Measurements from ENCODE around the gene SLU7. TPM values are rescaled to one million over a fixed set of nuclear protein-coding genes. Genes with fewer than 3 reads are reported as not detected.

Gene SLU7
- total and polyA plus RNA-seq, 2 of the 4 experiments (the other 2 are of a cell fraction): 15.9 to 34.2 TPM

- no peak for ATAC-seq (ENCODE audit: low read depth)
- Histone ChIP-seq H2AFZ (replicated peaks; ENCODE audit: low read length, poor library complexity) (no peak overlapping the region), H3K36me3 (ENCODE audit: control insufficient read depth, insufficient read depth, low read length) (no peaks in the 10 kb centered on the region), H3K27ac (ENCODE audit: insufficient read depth, low read length) (no peak overlapping the region), H3K56ac (ENCODE audit: extremely low read depth, insufficient read depth, low read length) (no peak overlapping the region), H3K4ac (ENCODE audit: low read depth, low read length) (no peak overlapping the region), H3K9me1 (ENCODE audit: insufficient read depth, low read length) (peaks cover 3% of the 10 kb centered on the region; the same call in 1 of the 2 replicates), H3K14ac (replicated peaks; ENCODE audit: low read depth, low read length) (no peak overlapping the region), H2BK20ac (ENCODE audit: low read depth, low read length) (no peak overlapping the region), H3K4me2 (ENCODE audit: low read depth, low read length) (no peak overlapping the region), H2BK5ac (ENCODE audit: low read depth, low read length, poor library complexity, severe bottlenecking) (no peak overlapping the region), H3K27me3 (ENCODE audit: control insufficient read depth, insufficient read depth, low read length) (peaks cover 15% of the 10 kb centered on the region), H2AK5ac (ENCODE audit: low read depth, low read length) (no peak overlapping the region), H4K91ac (ENCODE audit: insufficient read depth, low read depth, low read length) (no peak overlapping the region), H4K8ac (ENCODE audit: low read depth in 2 of 2, low read length in 2 of 2) (no peak overlapping the region), H3K4me3 (ENCODE audit: insufficient read depth, low read depth, low read length) (no peak overlapping the region), H2AK9ac (replicated peaks; ENCODE audit: low read depth, low read length, poor library complexity) (no peak overlapping the region), H2BK120ac (ENCODE audit: low read depth, low read length) (no peak overlapping the region), H3K4me1 (ENCODE audit: control insufficient read depth, insufficient read depth, low read length) (no peaks in the 10 kb centered on the region), H3K18ac (ENCODE audit: low read depth, low read length) (no peak overlapping the region), H4K5ac (ENCODE audit: low read depth, low read length) (no peak overlapping the region), H3K9ac (ENCODE audit: low read depth, low read length) (no peak overlapping the region), H3K9me3 (ENCODE audit: control insufficient read depth, insufficient read depth, low read length) (no peaks in the 10 kb centered on the region), H3K79me1 (ENCODE audit: low read depth in 1 of 2, low read length in 2 of 2) (no peaks in the 10 kb centered on the region), H3K23ac (ENCODE audit: low read depth, low read length) (no peak overlapping the region), H4K20me1 (ENCODE audit: insufficient read depth, low read length) (no peaks in the 10 kb centered on the region), H2BK15ac (ENCODE audit: low read depth, low read length) (no peak overlapping the region)
- dilution Hi-C loops (cut with HindIII; ENCODE audit: low sequenced_read_pairs, unreplicated experiment): no loop called here
- in situ Hi-C loops (cut with MboI; ENCODE audit: low sequenced_read_pairs): no loop called here
- no peak for TF ChIP-seq MAFK (IDR thresholded peaks at IDR 0.05; ENCODE audit: low read depth, low read length)
- TF ChIP-seq, protein P1, sequence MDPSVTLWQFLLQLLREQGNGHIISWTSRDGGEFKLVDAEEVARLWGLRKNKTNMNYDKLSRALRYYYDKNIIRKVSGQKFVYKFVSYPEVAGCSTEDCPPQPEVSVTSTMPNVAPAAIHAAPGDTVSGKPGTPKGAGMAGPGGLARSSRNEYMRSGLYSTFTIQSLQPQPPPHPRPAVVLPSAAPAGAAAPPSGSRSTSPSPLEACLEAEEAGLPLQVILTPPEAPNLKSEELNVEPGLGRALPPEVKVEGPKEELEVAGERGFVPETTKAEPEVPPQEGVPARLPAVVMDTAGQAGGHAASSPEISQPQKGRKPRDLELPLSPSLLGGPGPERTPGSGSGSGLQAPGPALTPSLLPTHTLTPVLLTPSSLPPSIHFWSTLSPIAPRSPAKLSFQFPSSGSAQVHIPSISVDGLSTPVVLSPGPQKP (IDR thresholded peaks at IDR 0.05; ENCODE audit: borderline replicate concordance, low read depth, low read length): no peak
- TF ChIP-seq POLR2A (IDR thresholded peaks at IDR 0.05; ENCODE audit: low read depth, low read length): no peak
- no peak for TF ChIP-seq RCOR1 (IDR thresholded peaks at IDR 0.05; ENCODE audit: insufficient replicate concordance, low read length)
- no peak for TF ChIP-seq USF2 (IDR thresholded peaks at IDR 0.05; ENCODE audit: low read depth, low read length)
- TF ChIP-seq MXI1 (IDR thresholded peaks at IDR 0.05; ENCODE audit: borderline replicate concordance, low read depth, low read length): no peak
- no peak for TF ChIP-seq BHLHE40 (IDR thresholded peaks at IDR 0.05; ENCODE audit: low read depth, low read length)
- TF ChIP-seq, protein P2, sequence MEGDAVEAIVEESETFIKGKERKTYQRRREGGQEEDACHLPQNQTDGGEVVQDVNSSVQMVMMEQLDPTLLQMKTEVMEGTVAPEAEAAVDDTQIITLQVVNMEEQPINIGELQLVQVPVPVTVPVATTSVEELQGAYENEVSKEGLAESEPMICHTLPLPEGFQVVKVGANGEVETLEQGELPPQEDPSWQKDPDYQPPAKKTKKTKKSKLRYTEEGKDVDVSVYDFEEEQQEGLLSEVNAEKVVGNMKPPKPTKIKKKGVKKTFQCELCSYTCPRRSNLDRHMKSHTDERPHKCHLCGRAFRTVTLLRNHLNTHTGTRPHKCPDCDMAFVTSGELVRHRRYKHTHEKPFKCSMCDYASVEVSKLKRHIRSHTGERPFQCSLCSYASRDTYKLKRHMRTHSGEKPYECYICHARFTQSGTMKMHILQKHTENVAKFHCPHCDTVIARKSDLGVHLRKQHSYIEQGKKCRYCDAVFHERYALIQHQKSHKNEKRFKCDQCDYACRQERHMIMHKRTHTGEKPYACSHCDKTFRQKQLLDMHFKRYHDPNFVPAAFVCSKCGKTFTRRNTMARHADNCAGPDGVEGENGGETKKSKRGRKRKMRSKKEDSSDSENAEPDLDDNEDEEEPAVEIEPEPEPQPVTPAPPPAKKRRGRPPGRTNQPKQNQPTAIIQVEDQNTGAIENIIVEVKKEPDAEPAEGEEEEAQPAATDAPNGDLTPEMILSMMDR (conservative IDR thresholded peaks at IDR 0.05; ENCODE audit: low read depth, low read length): no peak
- TF ChIP-seq SMC3 (IDR thresholded peaks at IDR 0.05; ENCODE audit: low read depth, low read length): no peak
- no peak for TF ChIP-seq RFX5 (IDR thresholded peaks at IDR 0.05; ENCODE audit: low read depth, low read length)
- TF ChIP-seq CEBPB (IDR thresholded peaks at IDR 0.05; ENCODE audit: low read depth, low read length): no peak
- TF ChIP-seq NFE2L2 (IDR thresholded peaks at IDR 0.05; ENCODE audit: low read depth, low read length): no peak
- TF ChIP-seq MAZ (IDR thresholded peaks at IDR 0.05; ENCODE audit: borderline replicate concordance, low read depth, low read length): no peak
- no peak for TF ChIP-seq CHD1 (IDR thresholded peaks at IDR 0.05; ENCODE audit: low read depth, low read length)
- TF ChIP-seq RAD21 (IDR thresholded peaks at IDR 0.05; ENCODE audit: low read length): no peak
- TF ChIP-seq FOS (IDR thresholded peaks at IDR 0.05; ENCODE audit: low read depth, low read length): no peak
- ChIA-PET CTCF (interaction anchor here (0.5 kb wide), 1 partner anchor 41 kb away, joined by 4 read pairs; no protein-coding TSS in a partner anchor), POLR2A (ENCODE audit: unreplicated experiment) (no interaction called here)
- BruUV-seq (replicated peaks): no TSS peak
- no peak for DNase-seq
- intact Hi-C loops (cut with micrococcal nuclease): no loop called here
These were observed 42.5 kb downstream of the SLU7 start for GRCh38 chr5:160376416-160376815.

Measured in IMR-90 (cell line).